Suprapubic skin (tissue), 4 donors: ENCODE measurements around the gene RAD51D. TPM values are rescaled to one million over a fixed set of nuclear protein-coding genes. Genes with fewer than 3 reads are reported as not detected.

Experiments used
- DNase-seq, 2 donors: peaks; one replicate each; pipeline ENCODE4 v3.0.0-alpha.2; 2019; ENCODE audit warnings: low spot score in 2 of 2
- H3K27ac ChIP-seq: fragments of 200-600 bp; sonication (generic); one replicate; pipeline ENCODE4 v1.5.1; 2019
- H3K27me3 ChIP-seq: fragments of 200-600 bp; sonication (generic); one replicate; pipeline ENCODE4 v1.5.1; 2019
- H3K36me3 ChIP-seq: fragments of 200-600 bp; sonication (generic); one replicate; pipeline ENCODE4 v1.5.1; 2019
- H3K4me1 ChIP-seq: fragments of 200-600 bp; sonication (generic); one replicate; pipeline ENCODE4 v1.5.1; 2019
- H3K4me3 ChIP-seq: fragments of 200-600 bp; sonication (generic); one replicate; pipeline ENCODE4 v1.5.1; 2019; ENCODE audit warnings: mild to moderate bottlenecking
- H3K9me3 ChIP-seq: fragments of 200-600 bp; sonication (generic); one replicate; pipeline ENCODE4 v1.5.1; 2019
- EP300 ChIP-seq: sonication (generic); formaldehyde crosslinking; IDR thresholded peaks from one replicate; pipeline ENCODE4 v1.6.1; 2017; ENCODE audit warnings: antibody characterized with exemption
- POLR2A ChIP-seq, 2 donors: fragments of 450-650 bp; IDR thresholded peaks; one replicate each; pipeline ENCODE4 v1.6.1; 2017; ENCODE audit warnings: antibody characterized with exemption in 2 of 2, mild to moderate bottlenecking in 2 of 2, moderate library complexity in 2 of 2
- POLR2AphosphoS5 ChIP-seq, 3 donors: sonication (generic); formaldehyde crosslinking; IDR thresholded peaks; one replicate each; pipeline ENCODE4 v1.6.1; 2017; ENCODE audit warnings: antibody characterized with exemption in 3 of 3
- WGBS: methylation state at CpG from one replicate; pipeline ENCODE4 v1.1.5; 2018; 5-methylcytosine and 5-hydroxymethylcytosine counted together
- total RNA-seq, 4 donors: library from RNA; depleted of rRNA; stranded (reverse); fragments of >200 nt; gene quantifications; one replicate each; pipeline ENCODE4 v1.1.0, GENCODE V29; 2016
- TF ChIP-seq, protein P1 (sequence below), 2 donors: fragments of 200-600 bp in 1 of 2; fragments of 450-650 bp in 1 of 2; sonication (generic) in 1 of 2; IDR thresholded peaks; one replicate each; pipeline ENCODE4 v1.5.1; 2016 to 2019; ENCODE audit warnings: antibody characterized with exemption in 2 of 2, mild to moderate bottlenecking in 1 of 2, moderate library complexity in 1 of 2

Gene RAD51D
- total RNA-seq, 4 donors from 2014 or later: 3.2 to 7.7 (median 6.4) TPM

DNA sequence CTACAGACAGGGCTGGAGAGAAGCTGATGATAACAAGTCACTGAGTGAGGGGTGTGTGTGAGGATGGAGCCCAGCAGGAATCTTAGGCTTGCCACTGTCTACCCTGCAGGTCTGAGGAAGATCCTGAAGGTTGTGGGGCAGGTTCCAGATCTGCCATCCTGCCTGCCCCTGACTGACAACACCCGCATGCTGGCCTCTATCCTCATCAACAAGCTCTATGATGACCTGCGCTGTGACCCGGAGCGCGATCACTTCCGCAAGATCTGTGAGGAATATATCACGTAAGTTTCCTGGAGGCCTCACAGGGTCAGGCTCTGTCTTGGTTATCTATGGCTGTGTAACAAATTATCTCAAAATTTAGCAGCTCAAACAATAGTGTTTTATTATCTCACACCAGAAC, 44.2 kb upstream of the RAD51D start:
- Histone ChIP-seq H3K9me3 (no peaks in the 10 kb centered on the region), H3K4me3 (no peak overlapping the region), H3K27me3 (peaks cover 10% of the 10 kb centered on the region), H3K27ac (no peak overlapping the region), H3K4me1 (no peaks in the 10 kb centered on the region), H3K36me3 (no peaks in the 10 kb centered on the region)
- WGBS: 94% methylated on average over 7 of the region's 7 CpGs
- DNase-seq: no peak
- TF ChIP-seq POLR2AphosphoS5 (IDR thresholded peaks at IDR 0.05): no peak
- TF ChIP-seq, protein P1, sequence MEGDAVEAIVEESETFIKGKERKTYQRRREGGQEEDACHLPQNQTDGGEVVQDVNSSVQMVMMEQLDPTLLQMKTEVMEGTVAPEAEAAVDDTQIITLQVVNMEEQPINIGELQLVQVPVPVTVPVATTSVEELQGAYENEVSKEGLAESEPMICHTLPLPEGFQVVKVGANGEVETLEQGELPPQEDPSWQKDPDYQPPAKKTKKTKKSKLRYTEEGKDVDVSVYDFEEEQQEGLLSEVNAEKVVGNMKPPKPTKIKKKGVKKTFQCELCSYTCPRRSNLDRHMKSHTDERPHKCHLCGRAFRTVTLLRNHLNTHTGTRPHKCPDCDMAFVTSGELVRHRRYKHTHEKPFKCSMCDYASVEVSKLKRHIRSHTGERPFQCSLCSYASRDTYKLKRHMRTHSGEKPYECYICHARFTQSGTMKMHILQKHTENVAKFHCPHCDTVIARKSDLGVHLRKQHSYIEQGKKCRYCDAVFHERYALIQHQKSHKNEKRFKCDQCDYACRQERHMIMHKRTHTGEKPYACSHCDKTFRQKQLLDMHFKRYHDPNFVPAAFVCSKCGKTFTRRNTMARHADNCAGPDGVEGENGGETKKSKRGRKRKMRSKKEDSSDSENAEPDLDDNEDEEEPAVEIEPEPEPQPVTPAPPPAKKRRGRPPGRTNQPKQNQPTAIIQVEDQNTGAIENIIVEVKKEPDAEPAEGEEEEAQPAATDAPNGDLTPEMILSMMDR (IDR thresholded peaks at IDR 0.05): no peak
- no peak for TF ChIP-seq POLR2A (IDR thresholded peaks at IDR 0.05)
- no peak for TF ChIP-seq EP300

DNA sequence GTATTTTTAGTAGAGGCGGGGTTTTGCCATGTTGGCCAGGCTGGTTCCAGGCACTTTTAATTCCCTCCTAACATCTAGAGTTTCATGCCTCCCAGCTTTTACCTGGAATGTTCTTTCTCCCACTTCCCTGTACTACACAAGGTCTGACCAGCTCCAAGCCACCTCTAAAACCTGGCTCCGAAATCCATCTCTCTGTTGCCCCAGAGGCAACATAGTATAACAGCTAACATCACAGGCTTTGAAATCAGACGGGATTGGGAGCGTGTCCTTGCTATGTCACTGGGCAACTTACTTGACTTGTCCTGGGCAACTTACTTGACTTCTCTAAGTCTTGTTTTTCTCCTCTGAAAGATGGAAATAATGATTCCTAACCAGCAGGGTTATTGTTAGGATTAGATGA, 43.1 kb upstream of the RAD51D start:
- H3K27ac ChIP-seq: no peak overlapping the region
- H3K36me3 ChIP-seq: no peaks in the 10 kb centered on the region
- no peak for DNase-seq
- 83% methylated on average over 4 of the region's 4 CpGs for WGBS
- H3K27me3 ChIP-seq: peaks cover 10% of the 10 kb centered on the region
- H3K4me3 ChIP-seq: no peak overlapping the region
- H3K4me1 ChIP-seq: no peaks in the 10 kb centered on the region
- no peak for TF ChIP-seq EP300
- TF ChIP-seq, protein P1 (IDR thresholded peaks at IDR 0.05): no peak
- H3K9me3 ChIP-seq: no peaks in the 10 kb centered on the region

DNA sequence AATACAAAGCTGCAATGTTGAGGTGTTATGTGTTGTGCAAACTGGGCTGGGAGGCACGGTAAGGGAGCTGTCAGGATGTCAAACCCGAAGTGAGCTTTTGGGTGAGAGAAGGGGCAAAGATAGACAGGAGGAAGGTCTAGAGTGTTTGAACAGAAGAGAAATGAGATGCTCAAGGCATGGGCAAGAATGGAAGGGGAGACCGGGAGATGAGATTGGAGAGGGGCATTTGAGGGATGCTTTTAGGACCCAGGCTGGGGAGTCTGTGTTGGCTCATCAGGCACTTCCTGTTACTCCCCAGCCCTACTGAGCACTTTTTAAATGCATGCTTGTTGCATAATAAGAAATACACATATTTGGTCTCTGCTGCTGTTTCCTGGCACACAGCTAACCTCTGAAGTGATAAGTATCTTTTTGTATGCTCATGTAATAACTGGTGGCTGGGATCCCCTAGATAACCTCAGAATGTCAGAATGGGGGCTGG, 41.7 kb upstream of the RAD51D start:
- no peak for DNase-seq
- no peaks in the 10 kb centered on the region for H3K36me3 ChIP-seq
- no peak overlapping the region for H3K27ac ChIP-seq
- no peak overlapping the region for H3K4me3 ChIP-seq
- H3K27me3 ChIP-seq: peaks cover 10% of the 10 kb centered on the region
- no peaks in the 10 kb centered on the region for H3K4me1 ChIP-seq
- TF ChIP-seq, protein P1 (IDR thresholded peaks at IDR 0.05): no peak
- TF ChIP-seq POLR2AphosphoS5 (IDR thresholded peaks at IDR 0.05) (no peak), POLR2A (IDR thresholded peaks at IDR 0.05) (no peak), EP300 (no peak)
- 70% methylated on average over 3 of the region's 3 CpGs for WGBS
- H3K9me3 ChIP-seq: no peaks in the 10 kb centered on the region

DNA sequence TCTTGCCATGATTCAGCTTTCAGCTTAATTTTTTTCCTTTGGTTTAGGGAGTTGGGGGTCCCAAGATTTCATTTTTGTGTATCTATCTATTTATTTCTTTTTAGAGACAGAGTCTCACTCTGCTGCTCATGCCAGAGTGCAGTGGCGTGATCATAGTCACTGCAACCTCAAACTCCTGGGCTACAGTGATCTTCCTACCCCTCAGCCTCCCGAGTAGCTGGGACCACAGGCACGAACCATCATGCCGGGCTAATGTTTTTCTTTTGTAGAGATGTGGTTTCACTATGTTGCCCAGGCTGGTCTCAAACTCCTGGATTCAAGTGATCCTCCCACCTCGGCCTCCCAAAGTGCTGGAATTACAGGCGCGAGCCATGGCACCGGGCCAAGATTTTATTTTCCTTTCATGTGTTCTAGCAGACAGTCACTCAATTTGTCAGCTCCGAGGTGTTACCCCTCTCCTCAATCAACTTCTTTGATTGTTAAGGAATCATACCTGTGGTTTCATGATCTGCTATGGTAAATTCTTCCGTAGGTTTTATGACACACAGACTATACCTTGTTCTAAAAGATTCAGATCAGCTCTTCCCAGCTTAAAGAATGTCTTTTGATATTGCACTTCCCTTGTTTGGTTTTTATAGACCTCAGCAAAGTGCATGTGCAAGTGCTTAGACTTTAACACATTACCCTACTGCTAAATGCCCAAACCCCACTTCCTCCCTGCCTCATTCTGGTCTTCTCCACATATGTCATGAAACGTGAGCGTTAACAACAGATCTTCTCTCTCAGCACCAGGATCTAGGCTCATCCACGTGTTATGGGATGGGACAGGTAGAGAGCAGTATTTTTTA, 40.9 kb upstream of the RAD51D start:
- no peak overlapping the region for H3K27ac ChIP-seq
- no peaks in the 10 kb centered on the region for H3K9me3 ChIP-seq
- TF ChIP-seq POLR2AphosphoS5 (IDR thresholded peaks at IDR 0.05) (no peak), POLR2A (IDR thresholded peaks at IDR 0.05) (no peak), EP300 (no peak)
- TF ChIP-seq, protein P1 (IDR thresholded peaks at IDR 0.05): no peak
- 68% methylated on average over 13 of the region's 13 CpGs for WGBS
- H3K4me3 ChIP-seq: no peak overlapping the region
- DNase-seq: no peak
- H3K36me3 ChIP-seq: no peaks in the 10 kb centered on the region
- peaks cover 10% of the 10 kb centered on the region for H3K27me3 ChIP-seq
- no peaks in the 10 kb centered on the region for H3K4me1 ChIP-seq

DNA sequence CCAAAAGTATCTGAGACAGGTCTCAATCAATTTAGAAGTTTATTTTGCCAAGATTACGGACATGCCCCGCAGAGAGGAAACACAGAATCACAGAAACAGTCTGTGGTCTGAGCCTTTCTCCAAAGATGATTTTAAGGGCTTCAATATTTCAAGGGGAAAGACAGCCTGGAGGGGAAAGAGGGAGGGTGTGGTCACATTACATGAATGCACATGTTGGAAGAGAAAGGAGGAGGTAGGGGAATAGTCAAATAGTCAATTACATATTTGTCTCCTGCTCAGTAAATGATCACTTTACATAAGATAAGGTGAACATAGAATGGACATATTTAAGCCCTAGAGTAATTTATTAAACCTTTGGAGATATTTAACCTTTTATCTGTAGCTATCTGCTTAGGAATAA, 40.3 kb upstream of the RAD51D start:
- WGBS: 65% methylated on average over 2 of the region's 2 CpGs
- Histone ChIP-seq H3K27me3 (peaks cover 10% of the 10 kb centered on the region), H3K4me1 (no peaks in the 10 kb centered on the region), H3K36me3 (no peaks in the 10 kb centered on the region), H3K27ac (no peak overlapping the region), H3K9me3 (no peaks in the 10 kb centered on the region), H3K4me3 (no peak overlapping the region)
- TF ChIP-seq, protein P1 (IDR thresholded peaks at IDR 0.05): no peak
- DNase-seq: no peak
